Testis (tissue), 2 donors: ENCODE results near the gene IRF1.

ENCODE experiments used
- POLR2A ChIP-seq: fragments of 450-650 bp; IDR thresholded peaks from one replicate; pipeline ENCODE4 v1.6.1; 2017; ENCODE audit warnings: antibody characterized with exemption, mild to moderate bottlenecking, moderate library complexity
- TF ChIP-seq, protein P1 (sequence below), 3 experiments: fragments of 450-650 bp in 2 of 3; fragments of 200-600 bp in 1 of 3; sonication (generic) in 1 of 3; IDR thresholded peaks; one replicate each; pipeline ENCODE4 v1.5.1; 2016 to 2019; ENCODE audit warnings: antibody characterized with exemption in 3 of 3, mild to moderate bottlenecking in 2 of 3, moderate library complexity in 1 of 3

DNA sequence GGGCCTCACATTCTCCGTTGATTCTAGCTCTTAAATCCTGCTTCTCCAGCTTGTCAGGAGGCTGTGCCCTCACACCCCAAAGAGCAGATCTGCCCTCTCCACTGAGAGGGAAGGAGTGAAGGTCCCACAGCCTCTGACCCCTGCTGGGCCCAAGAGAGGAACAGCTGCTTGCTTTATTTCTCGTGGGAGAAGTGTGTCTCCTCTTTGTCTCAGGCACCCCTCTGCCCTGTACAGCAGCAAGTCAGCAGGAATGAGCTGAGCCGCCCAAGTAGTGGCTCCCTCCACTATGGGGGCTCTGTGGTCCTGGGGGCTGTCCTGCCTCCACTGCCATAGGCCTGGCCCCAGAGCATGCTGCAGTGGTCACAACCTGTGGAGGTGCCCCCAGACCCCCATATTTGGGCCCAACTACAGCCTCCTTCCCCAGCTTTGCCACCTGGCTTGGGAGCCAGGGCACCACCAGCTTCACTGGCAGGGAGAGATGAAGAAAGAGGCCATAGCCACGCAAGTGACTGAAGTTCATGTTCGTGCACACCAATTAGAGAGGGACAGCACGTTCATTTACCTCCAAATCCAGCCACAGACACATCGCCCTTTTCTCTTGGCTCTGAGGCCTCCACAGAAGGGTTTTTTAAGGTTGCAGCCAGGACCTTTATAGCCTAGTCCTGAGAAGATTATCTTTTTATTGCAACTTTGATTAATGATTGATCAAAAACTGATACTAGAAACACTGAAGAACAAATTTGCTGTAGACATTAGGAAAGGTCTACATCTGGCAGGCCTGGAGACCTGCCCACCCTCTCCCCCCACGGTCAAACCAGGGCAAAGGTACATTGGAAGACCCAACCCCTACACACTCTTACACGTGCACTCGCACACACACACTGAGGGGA is 27.5 kb downstream of the IRF1 start:
- TF ChIP-seq, protein P1, sequence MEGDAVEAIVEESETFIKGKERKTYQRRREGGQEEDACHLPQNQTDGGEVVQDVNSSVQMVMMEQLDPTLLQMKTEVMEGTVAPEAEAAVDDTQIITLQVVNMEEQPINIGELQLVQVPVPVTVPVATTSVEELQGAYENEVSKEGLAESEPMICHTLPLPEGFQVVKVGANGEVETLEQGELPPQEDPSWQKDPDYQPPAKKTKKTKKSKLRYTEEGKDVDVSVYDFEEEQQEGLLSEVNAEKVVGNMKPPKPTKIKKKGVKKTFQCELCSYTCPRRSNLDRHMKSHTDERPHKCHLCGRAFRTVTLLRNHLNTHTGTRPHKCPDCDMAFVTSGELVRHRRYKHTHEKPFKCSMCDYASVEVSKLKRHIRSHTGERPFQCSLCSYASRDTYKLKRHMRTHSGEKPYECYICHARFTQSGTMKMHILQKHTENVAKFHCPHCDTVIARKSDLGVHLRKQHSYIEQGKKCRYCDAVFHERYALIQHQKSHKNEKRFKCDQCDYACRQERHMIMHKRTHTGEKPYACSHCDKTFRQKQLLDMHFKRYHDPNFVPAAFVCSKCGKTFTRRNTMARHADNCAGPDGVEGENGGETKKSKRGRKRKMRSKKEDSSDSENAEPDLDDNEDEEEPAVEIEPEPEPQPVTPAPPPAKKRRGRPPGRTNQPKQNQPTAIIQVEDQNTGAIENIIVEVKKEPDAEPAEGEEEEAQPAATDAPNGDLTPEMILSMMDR (IDR thresholded peaks at IDR 0.05) = no peak
- no peak for TF ChIP-seq POLR2A
